ENCODE results near the gene ENOSF1.

ENOSF1 gene

GRCh38 chr18:697012-697411, 15.4 kb downstream of the ENOSF1 start:
- no peak for DNase-seq (ENCODE audit: low read depth)
- no peak for TF ChIP-seq CTCF (conservative IDR thresholded peaks at IDR 0.05; ENCODE audit: control insufficient read depth, insufficient read depth, low read depth, low read length)
- no peak overlapping the region for H3K4me3 ChIP-seq (ENCODE audit: control insufficient read depth, low read depth, low read length)

- no peak overlapping the region for H3K4me3 ChIP-seq (ENCODE audit: control insufficient read depth, low read depth, low read length)
- DNase-seq (ENCODE audit: low read depth): no peak
- TF ChIP-seq CTCF (conservative IDR thresholded peaks at IDR 0.05; ENCODE audit: control insufficient read depth, insufficient read depth, low read depth, low read length): no peak
These were observed 18.8 kb downstream of the ENOSF1 start for GRCh38 chr18:693466-694187.

- DNase-seq (ENCODE audit: low read depth): no peak
- H3K4me3 ChIP-seq (ENCODE audit: control insufficient read depth, low read depth, low read length): no peak overlapping the region
- no peak for TF ChIP-seq CTCF (conservative IDR thresholded peaks at IDR 0.05; ENCODE audit: control insufficient read depth, insufficient read depth, low read depth, low read length)
These were observed 19.6 kb downstream of the ENOSF1 start for GRCh38 chr18:692824-693223.

GRCh38 chr18:688323-688722, 24.1 kb downstream of the ENOSF1 start:
- no peak overlapping the region for H3K4me3 ChIP-seq (ENCODE audit: control insufficient read depth, low read depth, low read length)
- DNase-seq (ENCODE audit: low read depth): no peak
- TF ChIP-seq CTCF (conservative IDR thresholded peaks at IDR 0.05; ENCODE audit: control insufficient read depth, insufficient read depth, low read depth, low read length): no peak

- H3K4me3 ChIP-seq (ENCODE audit: control insufficient read depth, low read depth, low read length): no peak overlapping the region
- TF ChIP-seq CTCF (conservative IDR thresholded peaks at IDR 0.05; ENCODE audit: control insufficient read depth, insufficient read depth, low read depth, low read length): no peak
- DNase-seq (ENCODE audit: low read depth): no peak
These were observed 25.9 kb downstream of the ENOSF1 start for GRCh38 chr18:686339-687111.

GRCh38 chr18:685438-685837, 27.0 kb downstream of the ENOSF1 start:
- H3K4me3 ChIP-seq (ENCODE audit: control insufficient read depth, low read depth, low read length): no peak overlapping the region
- no peak for DNase-seq (ENCODE audit: low read depth)

More at GRCh38 chr18:685438-685837, 27.0 kb downstream of the ENOSF1 start:
- TF ChIP-seq CTCF (conservative IDR thresholded peaks at IDR 0.05; ENCODE audit: control insufficient read depth, insufficient read depth, low read depth, low read length): no peak

Data from fibroblast of mammary gland (primary cell).